WTC11 (cell line): ENCODE measurements around the gene IFIH1. TPM values are rescaled to one million over a fixed set of nuclear protein-coding genes. Genes with fewer than 3 reads are reported as not detected.

Experiments
- ATAC-seq: fragments of 200-7000 bp; cut with Tn5 transposase; 2 replicates; pipeline ENCODE4 v1.10.0; 2021; ENCODE audit warnings: mild to moderate bottlenecking, moderate library complexity
- CTCF ChIA-PET: fragments of 300-600 bp; sonication (Branson Sonifier 250); formaldehyde crosslinking; loops from one replicate; lab custom pipeline; 2021; ENCODE audit warnings: antibody characterized with exemption; lab: Charles Lee
- POLR2A ChIA-PET: fragments of 350-600 bp; sonication (Branson Sonifier 250); formaldehyde crosslinking; loops from one replicate; lab custom pipeline; 2021; ENCODE audit warnings: antibody characterized with exemption; lab: Charles Lee
- DNase-seq: peaks from one replicate; pipeline ENCODE4 v3.0.0; 2021; ENCODE audit warnings: low spot score
- H3K27ac Mint-ChIP-seq: 2 replicates; pipeline ENCODE4 v1.8.0; 2021; ENCODE audit warnings: mixed read lengths
- H3K27me3 Mint-ChIP-seq: 2 replicates; pipeline ENCODE4 v1.8.0; 2021; ENCODE audit warnings: low read depth, mild to moderate bottlenecking, moderate library complexity, mixed read lengths
- H3K36me3 Mint-ChIP-seq: 2 replicates; pipeline ENCODE4 v1.8.0; 2021; ENCODE audit warnings: mixed read lengths
- H3K4me1 Mint-ChIP-seq: 2 replicates; pipeline ENCODE4 v1.8.0; 2022; ENCODE audit warnings: mixed read lengths
- H3K4me3 Mint-ChIP-seq: 2 replicates; pipeline ENCODE4 v1.8.0; 2021; ENCODE audit warnings: mild to moderate bottlenecking, moderate library complexity, mixed read lengths
- H3K9me3 Mint-ChIP-seq: 2 replicates; pipeline ENCODE4 v1.8.0; 2021; ENCODE audit warnings: mixed read lengths
- ATF3 ChIP-seq: sonication (generic); formaldehyde crosslinking; conservative IDR thresholded peaks from 2 replicates; pipeline ENCODE4 v1.8.1; 2022; ENCODE audit warnings: mild to moderate bottlenecking, missing genetic modification reagents
- FOXJ3 ChIP-seq: sonication (generic); formaldehyde crosslinking; IDR thresholded peaks from 2 replicates; pipeline ENCODE4 v1.9.0; 2021; ENCODE audit warnings: missing genetic modification reagents, mild to moderate bottlenecking, borderline replicate concordance
- JAZF1 ChIP-seq: fragments of 250-450 bp; sonication (Bioruptor Pico); IDR thresholded peaks from 2 replicates; pipeline ENCODE4 v1.9.0; 2021; ENCODE audit warnings: moderate library complexity, mild to moderate bottlenecking, inconsistent platforms
- MXD4 ChIP-seq: fragments of 250-450 bp; sonication (Bioruptor Pico); IDR thresholded peaks from 2 replicates; pipeline ENCODE4 v1.8.0; 2021; ENCODE audit warnings: mild to moderate bottlenecking, moderate library complexity, borderline replicate concordance
- RORB ChIP-seq: fragments of 250-450 bp; sonication (Bioruptor Pico); IDR thresholded peaks from 2 replicates; pipeline ENCODE4 v1.9.0; 2021; ENCODE audit warnings: mild to moderate bottlenecking
- USF1 ChIP-seq: sonication (generic); formaldehyde crosslinking; IDR thresholded peaks from 2 replicates; pipeline ENCODE4 v1.8.0; 2022; ENCODE audit warnings: mild to moderate bottlenecking, missing genetic modification reagents
- ZNF263 ChIP-seq: sonication (generic); formaldehyde crosslinking; IDR thresholded peaks from 2 replicates; pipeline ENCODE4 v1.8.1; 2022; ENCODE audit warnings: low read depth, mild to moderate bottlenecking, moderate library complexity, missing genetic modification reagents
- ZNF416 ChIP-seq: fragments of 250-450 bp; sonication (Bioruptor Pico); IDR thresholded peaks from 2 replicates; pipeline ENCODE4 v1.9.0; 2021; ENCODE audit warnings: mild to moderate bottlenecking, inconsistent platforms
- total RNA-seq: library from RNA; stranded (reverse); gene quantifications from 3 replicates; pipeline ENCODE4 v1.2.3, GENCODE V29; 2021
- TF ChIP-seq, protein P1 (sequence below): fragments of 200-600 bp; IDR thresholded peaks from 2 replicates; pipeline ENCODE4 v1.8.0; 2022; ENCODE audit warnings: antibody characterized with exemption
- TF ChIP-seq, protein P2 (sequence below): sonication (generic); formaldehyde crosslinking; IDR thresholded peaks from 2 replicates; pipeline ENCODE4 v1.8.0; 2022; ENCODE audit warnings: mild to moderate bottlenecking, missing genetic modification reagents
- TF ChIP-seq, protein P3 (sequence below): fragments of 250-450 bp; sonication (Bioruptor Pico); IDR thresholded peaks from 2 replicates; pipeline ENCODE4 v1.9.0; 2021; ENCODE audit warnings: mild to moderate bottlenecking
- TF ChIP-seq, protein P4 (sequence below): fragments of 250-450 bp; sonication (Bioruptor Pico); IDR thresholded peaks from 2 replicates; pipeline ENCODE4 v1.9.0; 2021; ENCODE audit warnings: moderate library complexity, mild to moderate bottlenecking, inconsistent platforms, borderline replicate concordance
- TF ChIP-seq, protein P5 (sequence below): sonication (generic); formaldehyde crosslinking; conservative IDR thresholded peaks from 2 replicates; pipeline ENCODE4 v1.8.1; 2023; ENCODE audit warnings: mild to moderate bottlenecking, low read depth, missing genetic modification reagents, moderate library complexity
- TF ChIP-seq, protein P6 (sequence below): fragments of 250-450 bp; sonication (Bioruptor Pico); IDR thresholded peaks from 2 replicates; pipeline ENCODE4 v2.1.2; 2022; ENCODE audit warnings: mild to moderate bottlenecking, moderate library complexity

Gene IFIH1
- total RNA-seq, 1 experiment from 2014 or later: 1.3 TPM

DNA sequence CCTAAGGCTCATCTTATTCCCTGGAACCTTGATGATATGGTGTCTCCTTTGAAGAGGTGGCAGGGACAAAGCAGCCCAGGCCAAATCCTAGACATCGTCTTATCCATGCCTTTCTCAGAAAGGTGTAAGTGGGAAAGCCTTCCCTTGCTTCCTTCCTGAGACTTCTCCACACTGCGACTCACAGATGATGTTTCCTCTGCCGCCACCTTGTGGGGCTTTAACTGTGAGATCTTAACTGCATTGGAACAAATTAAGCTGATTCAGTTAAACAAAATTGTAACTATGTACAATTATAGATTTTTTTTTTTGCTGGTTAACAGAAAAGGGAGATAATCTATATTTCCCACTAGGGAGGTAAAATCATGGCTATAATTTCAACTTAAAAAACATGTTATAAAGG lies 15.5 kb upstream of the IFIH1 start:
- DNase-seq (peak; percentile 42), ATAC-seq (peak; percentile 90)
- Mint-ChIP-seq H3K4me3 (no peak overlapping the region), H3K4me1 (no peaks in the 10 kb centered on the region), H3K27me3 (no peaks in the 10 kb centered on the region), H3K27ac (no peak overlapping the region), H3K9me3 (peaks cover 5% of the 10 kb centered on the region), H3K36me3 (peaks cover 3% of the 10 kb centered on the region; the same call in 1 of the 2 replicates)
- no peak for TF ChIP-seq ZNF416 (CRISPR knock-in tag)
- TF ChIP-seq, protein P1, sequence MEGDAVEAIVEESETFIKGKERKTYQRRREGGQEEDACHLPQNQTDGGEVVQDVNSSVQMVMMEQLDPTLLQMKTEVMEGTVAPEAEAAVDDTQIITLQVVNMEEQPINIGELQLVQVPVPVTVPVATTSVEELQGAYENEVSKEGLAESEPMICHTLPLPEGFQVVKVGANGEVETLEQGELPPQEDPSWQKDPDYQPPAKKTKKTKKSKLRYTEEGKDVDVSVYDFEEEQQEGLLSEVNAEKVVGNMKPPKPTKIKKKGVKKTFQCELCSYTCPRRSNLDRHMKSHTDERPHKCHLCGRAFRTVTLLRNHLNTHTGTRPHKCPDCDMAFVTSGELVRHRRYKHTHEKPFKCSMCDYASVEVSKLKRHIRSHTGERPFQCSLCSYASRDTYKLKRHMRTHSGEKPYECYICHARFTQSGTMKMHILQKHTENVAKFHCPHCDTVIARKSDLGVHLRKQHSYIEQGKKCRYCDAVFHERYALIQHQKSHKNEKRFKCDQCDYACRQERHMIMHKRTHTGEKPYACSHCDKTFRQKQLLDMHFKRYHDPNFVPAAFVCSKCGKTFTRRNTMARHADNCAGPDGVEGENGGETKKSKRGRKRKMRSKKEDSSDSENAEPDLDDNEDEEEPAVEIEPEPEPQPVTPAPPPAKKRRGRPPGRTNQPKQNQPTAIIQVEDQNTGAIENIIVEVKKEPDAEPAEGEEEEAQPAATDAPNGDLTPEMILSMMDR: 0 out of 2 replicates have a peak, but pooled peaks have one; percentile 18
- TF ChIP-seq FOXJ3: no peak
- POLR2A ChIA-PET: no interaction called here
- CTCF ChIA-PET: interaction anchor here (0.5 to 2.4 kb wide), 13 partner anchors 9 to 177 kb away, joined by 3 to 20 read pairs (median 3); partner anchors contain the start of genes GCA and IFIH1

DNA sequence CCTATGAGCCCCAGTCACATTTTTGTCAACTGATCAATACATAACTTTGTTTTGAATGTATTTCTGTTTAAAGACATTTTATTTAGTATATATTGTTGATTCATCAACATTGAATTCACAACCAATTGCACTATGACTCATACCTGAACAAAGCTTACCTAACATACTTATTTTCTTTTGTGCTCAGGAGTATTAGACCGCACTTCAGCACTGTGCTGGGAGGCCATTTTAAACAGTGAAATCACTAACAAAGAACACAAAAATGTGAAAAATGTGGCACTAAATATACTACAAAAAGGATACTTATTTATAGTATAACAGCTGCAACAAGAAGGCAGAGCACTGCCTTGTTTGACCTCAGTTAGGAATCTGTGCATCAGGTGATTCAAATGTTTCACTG lies 12.4 kb upstream of the IFIH1 start:
- H3K27me3 Mint-ChIP-seq: no peaks in the 10 kb centered on the region
- peaks cover 10% of the 10 kb centered on the region for H3K36me3 Mint-ChIP-seq
- POLR2A ChIA-PET: no interaction called here
- H3K27ac Mint-ChIP-seq: no peak overlapping the region
- no peak for TF ChIP-seq JAZF1 (CRISPR knock-in tag)
- TF ChIP-seq, protein P2, sequence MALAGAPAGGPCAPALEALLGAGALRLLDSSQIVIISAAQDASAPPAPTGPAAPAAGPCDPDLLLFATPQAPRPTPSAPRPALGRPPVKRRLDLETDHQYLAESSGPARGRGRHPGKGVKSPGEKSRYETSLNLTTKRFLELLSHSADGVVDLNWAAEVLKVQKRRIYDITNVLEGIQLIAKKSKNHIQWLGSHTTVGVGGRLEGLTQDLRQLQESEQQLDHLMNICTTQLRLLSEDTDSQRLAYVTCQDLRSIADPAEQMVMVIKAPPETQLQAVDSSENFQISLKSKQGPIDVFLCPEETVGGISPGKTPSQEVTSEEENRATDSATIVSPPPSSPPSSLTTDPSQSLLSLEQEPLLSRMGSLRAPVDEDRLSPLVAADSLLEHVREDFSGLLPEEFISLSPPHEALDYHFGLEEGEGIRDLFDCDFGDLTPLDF (CRISPR knock-in tag): no peak
- no peak for TF ChIP-seq ATF3 (CRISPR knock-in tag)
- TF ChIP-seq, protein P3, sequence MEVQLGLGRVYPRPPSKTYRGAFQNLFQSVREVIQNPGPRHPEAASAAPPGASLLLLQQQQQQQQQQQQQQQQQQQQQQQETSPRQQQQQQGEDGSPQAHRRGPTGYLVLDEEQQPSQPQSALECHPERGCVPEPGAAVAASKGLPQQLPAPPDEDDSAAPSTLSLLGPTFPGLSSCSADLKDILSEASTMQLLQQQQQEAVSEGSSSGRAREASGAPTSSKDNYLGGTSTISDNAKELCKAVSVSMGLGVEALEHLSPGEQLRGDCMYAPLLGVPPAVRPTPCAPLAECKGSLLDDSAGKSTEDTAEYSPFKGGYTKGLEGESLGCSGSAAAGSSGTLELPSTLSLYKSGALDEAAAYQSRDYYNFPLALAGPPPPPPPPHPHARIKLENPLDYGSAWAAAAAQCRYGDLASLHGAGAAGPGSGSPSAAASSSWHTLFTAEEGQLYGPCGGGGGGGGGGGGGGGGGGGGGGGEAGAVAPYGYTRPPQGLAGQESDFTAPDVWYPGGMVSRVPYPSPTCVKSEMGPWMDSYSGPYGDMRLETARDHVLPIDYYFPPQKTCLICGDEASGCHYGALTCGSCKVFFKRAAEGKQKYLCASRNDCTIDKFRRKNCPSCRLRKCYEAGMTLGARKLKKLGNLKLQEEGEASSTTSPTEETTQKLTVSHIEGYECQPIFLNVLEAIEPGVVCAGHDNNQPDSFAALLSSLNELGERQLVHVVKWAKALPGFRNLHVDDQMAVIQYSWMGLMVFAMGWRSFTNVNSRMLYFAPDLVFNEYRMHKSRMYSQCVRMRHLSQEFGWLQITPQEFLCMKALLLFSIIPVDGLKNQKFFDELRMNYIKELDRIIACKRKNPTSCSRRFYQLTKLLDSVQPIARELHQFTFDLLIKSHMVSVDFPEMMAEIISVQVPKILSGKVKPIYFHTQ: no peak
- TF ChIP-seq MXD4: no peak
- TF ChIP-seq, protein P4, sequence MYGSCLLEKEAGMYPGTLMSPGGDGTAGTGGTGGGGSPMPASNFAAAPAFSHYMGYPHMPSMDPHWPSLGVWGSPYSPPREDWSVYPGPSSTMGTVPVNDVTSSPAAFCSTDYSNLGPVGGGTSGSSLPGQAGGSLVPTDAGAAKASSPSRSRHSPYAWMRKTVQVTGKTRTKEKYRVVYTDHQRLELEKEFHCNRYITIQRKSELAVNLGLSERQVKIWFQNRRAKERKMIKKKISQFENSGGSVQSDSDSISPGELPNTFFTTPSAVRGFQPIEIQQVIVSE (CRISPR knock-in tag): no peak
- TF ChIP-seq ZNF263: no peak
- CTCF ChIA-PET: no interaction called here
- no peaks in the 10 kb centered on the region for H3K4me1 Mint-ChIP-seq
- no peak for ATAC-seq
- DNase-seq: no peak
- H3K4me3 Mint-ChIP-seq: no peak overlapping the region
- H3K9me3 Mint-ChIP-seq: peaks cover 14% of the 10 kb centered on the region

GRCh38 chr2:162328424-162329157 lies 10.1 kb upstream of the IFIH1 start:
- Mint-ChIP-seq H3K27me3 (no peaks in the 10 kb centered on the region), H3K36me3 (peaks cover 10% of the 10 kb centered on the region), H3K27ac (no peak overlapping the region), H3K4me1 (peaks cover 4% of the 10 kb centered on the region), H3K9me3 (peaks cover 14% of the 10 kb centered on the region), H3K4me3 (no peak overlapping the region)
- ATAC-seq (no peak), DNase-seq (no peak)
- ChIA-PET CTCF (interaction anchor here (2.4 kb wide), 1 partner anchor 10 kb away, joined by 8 read pairs; the partner anchor contains the start of gene IFIH1), POLR2A (no interaction called here)
- TF ChIP-seq, protein P5, sequence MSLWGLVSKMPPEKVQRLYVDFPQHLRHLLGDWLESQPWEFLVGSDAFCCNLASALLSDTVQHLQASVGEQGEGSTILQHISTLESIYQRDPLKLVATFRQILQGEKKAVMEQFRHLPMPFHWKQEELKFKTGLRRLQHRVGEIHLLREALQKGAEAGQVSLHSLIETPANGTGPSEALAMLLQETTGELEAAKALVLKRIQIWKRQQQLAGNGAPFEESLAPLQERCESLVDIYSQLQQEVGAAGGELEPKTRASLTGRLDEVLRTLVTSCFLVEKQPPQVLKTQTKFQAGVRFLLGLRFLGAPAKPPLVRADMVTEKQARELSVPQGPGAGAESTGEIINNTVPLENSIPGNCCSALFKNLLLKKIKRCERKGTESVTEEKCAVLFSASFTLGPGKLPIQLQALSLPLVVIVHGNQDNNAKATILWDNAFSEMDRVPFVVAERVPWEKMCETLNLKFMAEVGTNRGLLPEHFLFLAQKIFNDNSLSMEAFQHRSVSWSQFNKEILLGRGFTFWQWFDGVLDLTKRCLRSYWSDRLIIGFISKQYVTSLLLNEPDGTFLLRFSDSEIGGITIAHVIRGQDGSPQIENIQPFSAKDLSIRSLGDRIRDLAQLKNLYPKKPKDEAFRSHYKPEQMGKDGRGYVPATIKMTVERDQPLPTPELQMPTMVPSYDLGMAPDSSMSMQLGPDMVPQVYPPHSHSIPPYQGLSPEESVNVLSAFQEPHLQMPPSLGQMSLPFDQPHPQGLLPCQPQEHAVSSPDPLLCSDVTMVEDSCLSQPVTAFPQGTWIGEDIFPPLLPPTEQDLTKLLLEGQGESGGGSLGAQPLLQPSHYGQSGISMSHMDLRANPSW (CRISPR knock-in tag): no peak
- TF ChIP-seq, protein P6, sequence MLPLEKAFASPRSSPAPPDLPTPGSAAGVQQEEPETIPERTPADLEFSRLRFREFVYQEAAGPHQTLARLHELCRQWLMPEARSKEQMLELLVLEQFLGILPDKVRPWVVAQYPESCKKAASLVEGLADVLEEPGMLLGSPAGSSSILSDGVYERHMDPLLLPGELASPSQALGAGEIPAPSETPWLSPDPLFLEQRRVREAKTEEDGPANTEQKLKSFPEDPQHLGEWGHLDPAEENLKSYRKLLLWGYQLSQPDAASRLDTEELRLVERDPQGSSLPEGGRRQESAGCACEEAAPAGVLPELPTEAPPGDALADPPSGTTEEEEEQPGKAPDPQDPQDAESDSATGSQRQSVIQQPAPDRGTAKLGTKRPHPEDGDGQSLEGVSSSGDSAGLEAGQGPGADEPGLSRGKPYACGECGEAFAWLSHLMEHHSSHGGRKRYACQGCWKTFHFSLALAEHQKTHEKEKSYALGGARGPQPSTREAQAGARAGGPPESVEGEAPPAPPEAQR (CRISPR knock-in tag): no peak
- TF ChIP-seq RORB (no peak), USF1 (CRISPR knock-in tag) (no peak), JAZF1 (CRISPR knock-in tag) (no peak), MXD4 (no peak)
- TF ChIP-seq, protein P3: no peak
